Activated T-helper 1 cell treated with anti-CD3 and anti-CD28 coated beads, Interleukin-2, amount 50 U/mL, for 16 hours (primary cell): ENCODE measurements around the gene ARHGAP19.
A peak's percentile ranks its signal among the peaks of the same experiment; 100 is the strongest.
"Not testable (repeated sequence)": the region's sequence is repeated elsewhere in the genome, so short reads cannot be mapped to it uniquely, and the experiment has no call there.

Experiments used
- DNase-seq, 2 donors: peaks; one replicate each; pipeline ENCODE4 v3.0.0-alpha.2; 2020; ENCODE audit warnings: low read depth in 1 of 2, low spot score in 1 of 2

Gene ARHGAP19

GRCh38 chr10:97321032-97321803 is 28.8 kb upstream of the ARHGAP19 start:
- no peak for DNase-seq

DNA sequence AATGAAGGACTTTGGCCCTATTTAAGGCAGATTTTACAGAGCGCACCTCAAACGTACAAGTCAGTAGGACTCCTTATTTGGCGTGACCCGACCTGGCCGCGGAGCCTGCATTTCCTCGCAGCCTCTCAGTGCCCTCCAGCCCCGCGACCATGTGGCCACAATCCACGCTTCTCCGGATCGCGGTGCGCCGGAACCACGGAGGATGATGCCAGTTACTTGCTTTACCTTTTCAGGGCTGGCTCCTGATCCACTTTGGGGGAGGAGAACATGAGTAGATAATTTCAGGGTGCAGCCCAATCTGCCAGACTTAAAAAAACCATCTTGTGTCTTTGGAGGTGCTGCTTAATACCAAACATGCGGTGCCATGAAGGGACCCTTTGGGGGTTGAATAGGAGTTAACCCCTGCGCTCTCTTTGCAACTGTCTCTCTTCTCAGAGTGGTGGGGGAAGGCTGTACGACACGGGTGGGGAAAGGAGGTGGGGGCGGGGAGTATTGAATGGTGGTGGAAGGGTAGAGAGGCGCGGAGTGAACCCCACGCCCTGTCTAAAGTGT is 28.1 kb upstream of the ARHGAP19 start:
- no peak for DNase-seq

DNA sequence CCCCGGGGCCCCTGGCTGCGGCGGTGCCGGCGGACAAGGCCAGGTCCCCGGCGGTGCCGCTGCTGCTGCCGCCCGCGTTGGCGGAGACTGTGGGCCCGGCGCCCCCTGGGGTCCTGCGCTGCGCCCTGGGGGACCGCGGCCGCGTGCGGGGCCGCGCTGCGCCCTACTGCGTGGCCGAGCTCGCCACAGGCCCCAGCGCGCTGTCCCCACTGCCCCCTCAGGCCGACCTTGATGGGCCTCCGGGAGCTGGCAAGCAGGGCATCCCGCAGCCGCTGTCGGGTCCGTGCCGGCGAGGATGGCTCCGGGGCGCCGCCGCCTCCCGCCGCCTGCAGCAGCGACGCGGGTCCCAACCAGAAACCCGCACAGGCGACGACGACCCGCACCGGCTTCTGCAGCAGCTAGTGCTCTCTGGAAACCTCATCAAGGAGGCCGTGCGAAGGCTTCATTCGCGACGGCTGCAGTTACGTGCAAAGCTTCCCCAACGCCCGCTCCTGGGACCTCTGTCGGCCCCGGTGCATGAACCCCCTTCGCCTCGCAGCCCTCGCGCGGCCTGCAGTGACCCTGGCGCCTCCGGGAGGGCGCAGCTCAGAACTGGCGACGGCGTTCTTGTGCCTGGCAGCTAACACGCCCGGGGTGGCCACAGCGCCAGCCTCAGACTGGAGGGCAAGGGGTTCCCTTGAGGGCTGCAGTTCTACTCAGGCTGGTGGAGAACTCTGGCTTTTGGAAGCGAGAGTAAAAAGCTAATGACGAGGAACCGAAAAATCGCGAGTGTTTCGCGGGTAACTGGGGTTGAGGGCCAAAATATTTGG is 27.4 kb upstream of the ARHGAP19 start:
- peak; percentile 35 to 43 for DNase-seq

DNA sequence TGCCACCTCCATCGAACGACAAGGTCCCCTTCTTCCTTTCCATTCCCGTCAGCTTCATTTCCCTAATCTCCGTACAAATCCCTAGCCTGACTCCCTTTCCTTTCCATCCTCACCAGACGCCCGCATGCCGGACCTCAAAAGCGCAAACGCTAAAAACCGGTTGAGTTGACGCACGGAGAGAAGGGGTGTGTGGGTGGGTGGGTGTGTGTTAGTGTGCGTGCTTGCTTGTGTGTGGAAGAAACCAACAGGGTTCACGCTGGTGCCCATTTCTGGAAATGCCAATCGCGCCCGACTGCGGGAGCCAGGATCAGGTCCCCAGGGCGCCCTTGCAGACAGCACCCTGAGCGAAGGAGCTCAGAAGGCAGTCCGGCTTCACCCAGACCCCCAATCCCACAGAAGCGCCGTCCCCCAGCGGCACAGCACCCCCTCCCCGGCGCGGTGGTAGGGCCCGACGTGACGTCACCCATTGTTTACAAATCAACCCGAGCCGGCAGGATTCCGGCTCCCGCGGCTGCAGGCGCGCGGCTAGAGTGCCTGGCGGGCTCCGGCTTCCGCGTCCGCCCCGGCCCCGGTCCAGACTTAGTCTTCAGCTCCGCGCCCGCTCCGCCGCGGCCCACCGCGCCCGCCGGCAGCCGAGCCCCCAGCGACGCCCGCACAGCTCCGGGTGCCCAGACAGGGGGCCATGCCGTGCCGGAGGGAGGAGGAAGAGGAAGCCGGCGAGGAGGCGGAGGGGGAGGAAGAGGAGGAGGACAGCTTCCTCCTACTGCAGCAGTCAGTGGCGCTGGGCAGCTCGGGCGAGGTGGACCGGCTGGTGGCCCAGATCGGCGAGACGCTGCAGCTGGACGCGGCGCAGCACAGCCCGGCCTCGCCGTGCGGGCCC is 26.6 kb upstream of the ARHGAP19 start, which contains the start of gene FRAT1:
FRAT1 (plus strand) TSS at position 500 of the 880 bp plus-strand sequence; CDS start at position 683, 183 bp downstream.
- peak; percentile 80 to 87 for DNase-seq

GRCh38 chr10:97314671-97315070 is 22.2 kb upstream of the ARHGAP19 start:
- DNase-seq: no peak

GRCh38 chr10:97312897-97313296 is 20.5 kb upstream of the ARHGAP19 start:
- DNase-seq: no peak

GRCh38 chr10:97311111-97311626 is 18.7 kb upstream of the ARHGAP19 start:
- DNase-seq: no peak

- no peak for DNase-seq
Observed at GRCh38 chr10:97307866-97308780, 15.7 kb upstream of the ARHGAP19 start.

DNA sequence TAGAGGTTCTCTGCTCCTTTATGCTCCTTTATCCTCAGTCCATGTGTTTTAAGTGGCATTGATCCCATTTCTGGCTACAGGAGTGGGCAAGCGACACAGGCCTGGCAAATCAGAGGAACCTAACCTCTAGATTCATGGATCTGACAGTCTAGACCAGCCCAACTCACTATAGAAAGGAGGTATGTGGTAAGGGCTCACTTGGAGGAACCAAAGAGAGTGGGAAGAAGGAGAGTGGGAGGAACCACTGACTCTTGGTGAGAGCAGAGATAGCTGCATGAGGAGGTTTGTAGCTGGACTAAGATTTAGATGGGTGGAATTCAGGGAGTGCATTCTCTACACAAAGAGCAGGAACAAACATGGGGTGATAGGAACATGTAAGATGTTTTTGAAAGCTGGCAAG is 15.0 kb upstream of the ARHGAP19 start:
- no peak for DNase-seq

GRCh38 chr10:97302088-97302791 is 9.8 kb upstream of the ARHGAP19 start:
- DNase-seq: no peak

DNA sequence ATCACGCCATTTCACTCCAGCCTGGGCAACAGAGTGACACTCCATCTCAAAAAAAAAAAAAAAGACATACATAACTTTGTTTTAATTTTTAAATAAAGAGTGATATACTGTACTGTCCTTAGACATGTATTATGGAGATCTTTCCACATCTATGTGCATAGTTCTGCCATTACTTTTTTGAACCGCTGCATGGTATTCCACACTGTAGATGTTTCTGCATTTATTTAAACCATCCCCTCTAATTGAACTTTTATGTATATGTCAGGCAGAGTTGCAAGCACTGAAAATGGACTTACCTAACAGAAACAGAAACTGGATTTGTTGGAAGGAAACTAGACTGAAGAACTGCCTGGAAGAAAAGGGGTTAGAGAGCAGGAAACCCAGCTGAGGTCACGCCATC is 8.5 kb upstream of the ARHGAP19 start:
- DNase-seq: no peak

DNA sequence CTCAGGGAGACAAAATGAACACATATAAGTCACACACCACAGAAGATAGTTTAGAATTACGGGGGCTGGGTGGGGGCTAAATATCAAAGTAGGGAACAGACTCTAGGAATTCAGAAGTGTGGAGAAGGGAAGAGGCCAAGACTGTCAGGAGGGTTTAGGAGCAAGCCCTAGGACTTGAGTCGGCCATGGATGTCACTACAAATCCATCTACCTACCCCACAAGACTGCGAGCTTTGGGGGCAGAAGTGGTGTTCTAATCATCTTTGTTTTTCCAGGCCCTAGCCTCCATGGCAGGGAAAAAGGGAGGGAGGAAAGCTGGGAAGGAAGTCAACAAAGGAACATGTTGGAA is 5.8 kb upstream of the ARHGAP19 start:
- no peak for DNase-seq

DNA sequence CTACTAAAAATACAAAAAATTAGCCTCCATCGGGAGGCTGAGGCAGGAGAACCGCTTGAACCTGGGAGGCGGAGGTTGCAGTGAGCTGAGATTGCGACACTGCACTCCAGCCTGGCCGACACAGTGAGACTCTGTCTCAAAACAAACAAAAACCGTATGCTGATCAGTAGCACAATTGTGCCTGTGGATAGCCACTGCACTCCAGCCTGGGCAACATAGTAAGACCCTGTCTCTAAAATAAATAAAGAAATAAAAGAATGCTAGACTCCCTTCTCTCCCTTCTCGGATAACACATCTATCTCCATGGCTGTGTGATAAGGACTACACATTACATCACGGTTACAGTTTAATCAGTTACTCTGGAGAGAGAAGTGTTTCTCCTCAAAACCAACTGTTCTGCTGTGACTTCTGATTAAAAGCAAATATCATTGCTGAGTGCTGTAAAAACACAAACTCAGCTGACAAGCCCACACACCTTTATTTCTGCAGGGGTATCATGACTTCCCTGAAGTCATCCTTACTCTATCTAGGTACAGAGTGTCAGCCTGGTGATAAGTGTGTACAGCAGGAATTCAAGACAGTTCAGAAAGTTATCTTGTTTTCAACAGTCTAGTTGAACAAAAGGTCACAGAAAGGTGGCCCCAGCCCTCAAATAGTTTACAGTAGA is 5.3 kb upstream of the ARHGAP19 start:
- DNase-seq: no peak

DNA sequence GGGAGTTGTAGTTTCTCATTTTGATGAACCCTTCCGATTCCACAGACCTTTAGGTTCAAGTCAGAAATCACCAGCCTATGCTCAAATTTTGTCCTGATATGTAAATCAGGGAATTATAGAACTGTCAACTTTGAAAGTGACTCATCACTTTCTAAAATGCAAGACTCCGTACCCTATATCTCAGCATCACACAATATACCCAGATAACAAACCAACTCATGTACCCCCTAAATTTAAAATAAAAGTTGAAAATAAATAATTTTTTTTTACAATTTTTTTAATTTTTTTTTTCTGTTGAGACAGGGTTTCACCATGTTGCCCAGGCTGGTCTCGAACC is 393 bp upstream of the ARHGAP19 start:
- no peak for DNase-seq

DNA sequence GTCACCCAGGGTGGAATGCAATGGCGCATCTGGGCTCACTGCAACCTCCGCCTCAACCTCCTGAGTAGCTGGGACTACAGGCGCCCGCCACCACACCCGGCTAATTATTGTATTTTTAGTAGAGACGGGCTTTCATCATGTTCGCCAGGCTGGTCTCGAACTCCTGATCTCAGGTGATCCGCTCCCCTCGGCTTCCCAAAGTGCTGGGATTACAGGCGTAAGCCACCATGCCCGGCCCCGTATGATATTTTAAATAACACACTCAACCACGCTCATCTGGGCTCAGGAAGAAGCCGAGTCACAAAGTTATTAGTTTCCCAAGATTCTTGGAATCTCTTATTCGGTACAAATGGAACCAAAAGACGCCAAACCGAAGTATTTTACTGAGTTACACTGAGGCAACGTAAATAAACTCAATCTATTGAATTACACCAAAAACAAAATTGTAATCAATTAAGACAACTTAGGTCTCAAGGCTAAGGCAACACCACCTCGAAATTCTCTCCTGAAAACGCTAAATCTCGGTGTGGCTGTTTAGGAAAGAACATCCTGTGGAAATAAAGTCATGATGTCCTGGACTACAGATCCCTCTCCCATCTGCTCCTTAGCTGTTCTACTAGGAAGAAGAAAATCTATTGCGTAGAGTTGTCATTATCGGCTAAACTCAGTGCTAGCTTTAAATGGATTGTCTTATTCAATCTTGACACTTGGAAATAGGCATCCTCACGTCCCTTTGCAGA is 910 bp downstream of the ARHGAP19 start:
- no peak for DNase-seq

DNA sequence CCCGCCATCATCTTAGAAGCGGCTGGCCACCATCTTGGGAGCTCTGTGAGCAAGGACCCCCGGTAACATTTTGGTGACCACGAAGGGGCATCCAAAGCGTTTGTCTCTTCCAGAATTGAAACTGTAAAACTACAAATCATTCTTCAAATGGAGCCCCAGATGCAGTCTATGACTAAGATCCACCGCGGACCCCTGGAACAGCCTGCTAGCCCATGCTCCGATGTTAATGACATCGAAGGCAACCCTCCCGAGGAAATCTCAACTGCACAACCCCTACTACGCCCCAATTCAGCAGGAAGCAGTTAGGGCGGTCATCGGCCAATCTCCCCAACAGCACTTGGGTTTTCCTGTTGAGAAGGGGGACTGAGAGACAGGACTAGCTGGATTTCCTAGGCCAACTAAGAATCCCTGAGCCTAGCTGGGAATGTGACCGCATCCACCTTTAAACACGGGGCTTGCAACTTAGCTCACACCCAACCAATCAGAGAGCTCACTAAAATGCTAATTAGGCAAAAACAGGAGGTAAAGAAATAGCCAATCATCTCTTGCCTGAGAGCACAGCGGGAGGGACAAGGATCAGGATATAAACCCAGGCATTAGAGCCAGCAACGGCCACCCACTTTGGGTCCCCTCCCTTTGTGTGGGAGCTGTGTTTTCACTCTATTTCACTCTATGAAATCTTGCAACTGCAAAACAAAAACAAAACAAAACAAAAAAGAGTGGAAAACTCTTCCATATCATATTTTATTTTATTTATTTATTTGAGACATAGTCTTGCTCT is 1.7 kb downstream of the ARHGAP19 start:
- DNase-seq: not testable (repeated sequence)

- not testable (repeated sequence) for DNase-seq
Observed at GRCh38 chr10:97290076-97290475, 2.4 kb downstream of the ARHGAP19 start.
